Measurements from ENCODE around the gene BCAR3.

The BCAR3 gene

DNA sequence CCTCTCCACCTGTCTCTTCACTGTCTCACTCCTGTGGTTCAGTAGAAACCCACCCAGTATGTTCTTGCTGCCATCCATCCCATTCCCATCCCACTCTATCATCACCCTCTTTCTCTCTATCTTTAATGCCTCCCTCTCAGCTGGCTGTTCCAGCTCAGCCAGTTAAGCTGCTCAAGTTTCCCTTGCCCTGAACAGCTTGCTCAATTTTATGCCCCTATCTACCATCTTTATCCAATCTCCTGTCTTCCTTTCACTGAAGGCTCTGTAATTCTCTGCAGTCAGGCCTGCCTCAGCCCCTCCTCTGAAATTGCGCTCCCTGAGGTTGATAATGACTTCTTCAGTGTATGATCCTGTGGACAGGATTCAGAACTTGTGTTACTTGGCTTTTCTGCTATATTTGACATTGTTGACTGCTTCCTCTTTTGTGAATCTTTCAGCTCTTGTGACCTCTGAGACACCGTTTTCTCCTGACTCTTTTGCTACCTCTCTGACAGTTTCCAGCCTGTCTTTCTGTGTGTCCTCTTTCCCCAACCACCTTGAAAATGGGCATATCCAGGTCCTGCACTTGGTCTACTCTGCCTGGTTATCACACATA is 13.9 kb upstream of the BCAR3 start:
- no peak overlapping the region for H3K27ac ChIP-seq
- no peaks in the 10 kb centered on the region for H3K4me1 ChIP-seq
- H3K9me3 ChIP-seq (ENCODE audit: control insufficient read depth, low read length): no peaks in the 10 kb centered on the region
- H3K9ac ChIP-seq: no peak overlapping the region
- no peak overlapping the region for H3K4me2 ChIP-seq (ENCODE audit: low read length)
- no peaks in the 10 kb centered on the region for H3K79me2 ChIP-seq
- TF ChIP-seq, protein P1, sequence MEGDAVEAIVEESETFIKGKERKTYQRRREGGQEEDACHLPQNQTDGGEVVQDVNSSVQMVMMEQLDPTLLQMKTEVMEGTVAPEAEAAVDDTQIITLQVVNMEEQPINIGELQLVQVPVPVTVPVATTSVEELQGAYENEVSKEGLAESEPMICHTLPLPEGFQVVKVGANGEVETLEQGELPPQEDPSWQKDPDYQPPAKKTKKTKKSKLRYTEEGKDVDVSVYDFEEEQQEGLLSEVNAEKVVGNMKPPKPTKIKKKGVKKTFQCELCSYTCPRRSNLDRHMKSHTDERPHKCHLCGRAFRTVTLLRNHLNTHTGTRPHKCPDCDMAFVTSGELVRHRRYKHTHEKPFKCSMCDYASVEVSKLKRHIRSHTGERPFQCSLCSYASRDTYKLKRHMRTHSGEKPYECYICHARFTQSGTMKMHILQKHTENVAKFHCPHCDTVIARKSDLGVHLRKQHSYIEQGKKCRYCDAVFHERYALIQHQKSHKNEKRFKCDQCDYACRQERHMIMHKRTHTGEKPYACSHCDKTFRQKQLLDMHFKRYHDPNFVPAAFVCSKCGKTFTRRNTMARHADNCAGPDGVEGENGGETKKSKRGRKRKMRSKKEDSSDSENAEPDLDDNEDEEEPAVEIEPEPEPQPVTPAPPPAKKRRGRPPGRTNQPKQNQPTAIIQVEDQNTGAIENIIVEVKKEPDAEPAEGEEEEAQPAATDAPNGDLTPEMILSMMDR (IDR thresholded peaks at IDR 0.05): no peak
- no peaks in the 10 kb centered on the region for H3K27me3 ChIP-seq (ENCODE audit: control insufficient read depth, insufficient read depth, low read length)
- no peaks in the 10 kb centered on the region for H3K36me3 ChIP-seq (ENCODE audit: control insufficient read depth, insufficient read depth, low read length)
- no peak overlapping the region for H3K4me3 ChIP-seq (ENCODE audit: low read depth, low read length)
- H2AFZ ChIP-seq: peak overlapping the region; percentile 17

DNA sequence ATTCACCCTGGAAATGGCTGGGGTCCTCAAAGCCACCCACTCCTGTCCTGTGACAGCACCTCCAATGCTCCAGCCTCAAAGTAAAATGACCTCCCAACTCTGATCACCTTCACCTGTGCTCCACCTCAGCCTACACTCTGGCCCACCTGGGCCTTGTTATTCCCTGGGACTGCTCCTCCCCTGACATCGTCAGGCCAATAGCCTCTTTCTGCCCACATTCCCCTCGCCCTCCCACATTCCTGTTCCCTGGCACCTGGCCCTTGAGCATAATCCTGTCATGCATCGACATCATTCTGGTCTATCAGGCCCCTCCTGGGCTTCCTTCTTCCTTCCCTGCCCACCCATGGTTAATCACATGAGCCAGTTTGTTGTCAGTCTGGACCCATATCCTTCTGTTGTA is 13.2 kb upstream of the BCAR3 start:
- H3K4me1 ChIP-seq: no peaks in the 10 kb centered on the region
- H2AFZ ChIP-seq: no peak overlapping the region
- H3K36me3 ChIP-seq (ENCODE audit: control insufficient read depth, insufficient read depth, low read length): no peaks in the 10 kb centered on the region
- no peak overlapping the region for H3K4me2 ChIP-seq (ENCODE audit: low read length)
- H3K27ac ChIP-seq: no peak overlapping the region
- H3K4me3 ChIP-seq (ENCODE audit: low read depth, low read length): no peak overlapping the region
- no peak overlapping the region for H3K9ac ChIP-seq
- H3K27me3 ChIP-seq (ENCODE audit: control insufficient read depth, insufficient read depth, low read length): no peaks in the 10 kb centered on the region
- no peaks in the 10 kb centered on the region for H3K9me3 ChIP-seq (ENCODE audit: control insufficient read depth, low read length)
- no peaks in the 10 kb centered on the region for H3K79me2 ChIP-seq
- TF ChIP-seq, protein P1 (IDR thresholded peaks at IDR 0.05): no peak

DNA sequence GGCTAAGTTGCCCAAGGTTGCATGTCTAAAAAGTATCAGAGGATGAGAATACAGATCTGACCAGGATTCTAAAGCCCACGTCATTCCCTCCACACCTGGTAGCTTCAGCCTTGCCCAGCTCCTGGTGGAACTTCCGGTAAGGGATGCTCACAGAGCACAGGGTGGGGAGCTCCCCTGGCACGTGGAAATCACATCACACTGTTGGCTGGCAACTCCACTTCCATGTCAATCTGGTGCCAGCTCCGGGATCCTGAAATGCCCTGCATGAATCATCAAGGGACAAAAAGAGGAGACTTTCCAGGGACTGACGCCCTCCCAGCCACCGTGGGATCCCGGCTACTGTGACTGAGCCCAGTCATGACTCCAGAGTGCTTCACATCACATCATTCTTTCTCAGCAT is 12.4 kb upstream of the BCAR3 start:
- H3K4me3 ChIP-seq (ENCODE audit: low read depth, low read length): no peak overlapping the region
- no peaks in the 10 kb centered on the region for H3K9me3 ChIP-seq (ENCODE audit: control insufficient read depth, low read length)
- H3K27me3 ChIP-seq (ENCODE audit: control insufficient read depth, insufficient read depth, low read length): no peaks in the 10 kb centered on the region
- no peak overlapping the region for H2AFZ ChIP-seq
- TF ChIP-seq, protein P1 (IDR thresholded peaks at IDR 0.05): no peak
- no peaks in the 10 kb centered on the region for H3K4me1 ChIP-seq
- no peaks in the 10 kb centered on the region for H3K79me2 ChIP-seq
- H3K4me2 ChIP-seq (ENCODE audit: low read length): no peak overlapping the region
- no peak overlapping the region for H3K27ac ChIP-seq
- H3K36me3 ChIP-seq (ENCODE audit: control insufficient read depth, insufficient read depth, low read length): no peaks in the 10 kb centered on the region
- no peak overlapping the region for H3K9ac ChIP-seq

DNA sequence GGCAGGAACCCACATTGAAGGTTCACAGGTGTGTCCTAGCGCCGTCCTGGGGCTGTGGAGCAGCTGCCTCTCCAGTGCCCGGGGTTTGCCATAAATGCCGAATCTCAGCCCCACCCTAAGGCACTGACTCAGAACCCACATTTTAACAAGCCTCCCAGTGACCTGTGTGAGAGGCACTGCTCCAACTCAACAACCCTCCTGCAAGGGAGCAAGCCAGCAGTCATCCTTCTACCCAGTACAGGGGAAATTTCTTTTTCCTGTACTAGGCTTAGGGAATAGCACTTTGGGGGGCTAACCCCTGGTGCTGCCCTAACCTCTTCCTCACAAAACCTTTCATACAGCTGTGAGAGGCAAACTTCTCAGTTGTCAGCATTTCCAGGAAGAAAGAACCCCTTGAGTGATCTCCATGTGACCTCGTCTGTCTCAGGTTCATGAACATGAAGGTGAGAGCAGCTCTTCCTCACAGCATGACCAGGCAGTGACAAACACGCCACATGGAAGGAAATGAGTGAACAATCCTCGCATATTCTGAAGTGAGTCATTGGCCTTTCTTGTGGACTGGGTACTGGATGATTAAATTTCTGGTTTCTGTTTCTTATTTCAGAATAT is 11.4 kb upstream of the BCAR3 start:
- no peak overlapping the region for H3K27ac ChIP-seq
- H2AFZ ChIP-seq: no peak overlapping the region
- no peaks in the 10 kb centered on the region for H3K4me1 ChIP-seq
- H3K4me3 ChIP-seq (ENCODE audit: low read depth, low read length): no peak overlapping the region
- TF ChIP-seq, protein P1 (IDR thresholded peaks at IDR 0.05): no peak
- no peak overlapping the region for H3K9ac ChIP-seq
- no peaks in the 10 kb centered on the region for H3K79me2 ChIP-seq
- no peak overlapping the region for H3K4me2 ChIP-seq (ENCODE audit: low read length)
- H3K9me3 ChIP-seq (ENCODE audit: control insufficient read depth, low read length): no peaks in the 10 kb centered on the region
- H3K36me3 ChIP-seq (ENCODE audit: control insufficient read depth, insufficient read depth, low read length): no peaks in the 10 kb centered on the region
- no peaks in the 10 kb centered on the region for H3K27me3 ChIP-seq (ENCODE audit: control insufficient read depth, insufficient read depth, low read length)

DNA sequence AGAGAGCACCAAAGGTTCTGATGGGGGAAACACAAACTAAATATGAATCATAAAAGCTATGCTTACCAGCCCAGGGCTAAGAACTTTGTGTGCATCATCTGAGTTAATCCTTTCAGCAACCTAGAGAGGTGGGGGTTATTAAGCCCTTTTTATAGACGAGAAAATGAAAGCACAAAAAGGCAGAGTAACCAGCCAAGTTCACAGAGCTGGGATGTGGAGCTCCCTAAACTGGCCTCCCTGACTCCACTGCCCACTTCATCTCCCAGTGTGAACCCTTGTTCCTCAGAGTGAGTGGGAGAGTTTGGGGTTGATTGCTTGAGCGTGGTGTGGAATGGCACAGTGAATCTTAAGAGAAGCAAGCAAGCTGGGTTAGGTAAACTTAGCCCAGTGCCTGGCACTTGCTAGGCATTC is 10.8 kb upstream of the BCAR3 start:
- Histone ChIP-seq H3K9ac (no peak overlapping the region), H3K4me1 (no peaks in the 10 kb centered on the region), H3K4me3 (ENCODE audit: low read depth, low read length) (no peak overlapping the region), H3K4me2 (ENCODE audit: low read length) (no peak overlapping the region), H3K27me3 (ENCODE audit: control insufficient read depth, insufficient read depth, low read length) (no peaks in the 10 kb centered on the region), H2AFZ (no peak overlapping the region), H3K9me3 (ENCODE audit: control insufficient read depth, low read length) (no peaks in the 10 kb centered on the region), H3K36me3 (ENCODE audit: control insufficient read depth, insufficient read depth, low read length) (no peaks in the 10 kb centered on the region), H3K27ac (no peak overlapping the region), H3K79me2 (no peaks in the 10 kb centered on the region)
- TF ChIP-seq, protein P1 (IDR thresholded peaks at IDR 0.05): no peak
